Body of pancreas (tissue), 4 donors: ENCODE results near the gene LRP2. TPM values are rescaled to one million over a fixed set of nuclear protein-coding genes. Genes with fewer than 3 reads are reported as not detected.

ENCODE experiments used
- ATAC-seq: fragments of 150-250 bp; one replicate; pipeline ENCODE4 v1.9.1; 2016
- DNase-seq, 4 donors: peaks; one replicate each; pipeline ENCODE4 v3.0.0-alpha.2; 2019
- H3K27ac ChIP-seq, 4 donors: fragments of 200-600 bp; sonication (generic); 1 replicate in 3 of 4; 2 replicates in 1 of 4; pipeline versions ENCODE4 v1.5.1 to v1.6.1; 2016 to 2019; ENCODE audit warnings: mild to moderate bottlenecking in 1 of 4, mixed read lengths in 1 of 4, moderate library complexity in 1 of 4
- H3K27me3 ChIP-seq, 2 donors: fragments of 200-600 bp; sonication (generic); one replicate each; pipeline ENCODE4 v1.6.0; 2016; ENCODE audit warnings: mild to moderate bottlenecking in 1 of 2
- H3K36me3 ChIP-seq, 2 donors: fragments of 200-600 bp; sonication (generic); replicated peaks in 1 of 2; 2 replicates each; pipeline ENCODE4 v1.5.1; 2016; ENCODE audit warnings: low read depth in 2 of 2; ENCODE audit not compliant: insufficient read depth in 1 of 2
- H3K4me1 ChIP-seq: fragments of 200-600 bp; sonication (generic); one replicate; pipeline ENCODE4 v1.6.0; 2016
- H3K4me3 ChIP-seq, 2 donors: fragments of 200-600 bp; sonication (generic); 1 replicate in 1 of 2; 2 replicates in 1 of 2; pipeline ENCODE4 v1.5.1; 2016 to 2019
- H3K9me3 ChIP-seq, 3 donors: fragments of 200-600 bp; sonication (generic); 1 replicate in 2 of 3; 2 replicates in 1 of 3; pipeline ENCODE4 v1.5.1; 2016
- CTCF ChIP-seq, 7 experiments: fragments of 450-650 bp in 4 of 7; fragments of 200-600 bp in 3 of 7; sonication (generic) in 3 of 7; IDR thresholded peaks; one replicate each; pipeline ENCODE4 v1.5.1; 2016 to 2019; ENCODE audit warnings: antibody characterized with exemption in 7 of 7
- POLR2A ChIP-seq, 3 donors: fragments of 450-650 bp; IDR thresholded peaks; one replicate each; pipeline ENCODE4 v1.6.1; 2016; ENCODE audit warnings: antibody characterized with exemption in 3 of 3, mild to moderate bottlenecking in 2 of 3
- WGBS, 2 donors: methylation state at CpG; one replicate each; pipeline ENCODE4 v1.1.5; 2017; 5-methylcytosine and 5-hydroxymethylcytosine counted together
- intact Hi-C: fragments of 100-400 bp; cut with DNase I; formaldehyde crosslinking; loops from one replicate; pipeline ENCODE4 v1.15.1; 2023
- total RNA-seq, 2 donors: library from RNA; depleted of rRNA; stranded (reverse); fragments of >200 nt; gene quantifications; one replicate each; pipeline ENCODE4 v1.1.0, GENCODE V29; 2016

Gene LRP2
- total RNA-seq, 2 donors from 2014 or later, result under 0.01 TPM; not detected in 1

- H3K36me3 ChIP-seq, result no peaks in the 10 kb centered on the region
- 83 to 89% methylated on average over 1 of the region's 1 CpG for WGBS, 2 donors
- no peaks in the 10 kb centered on the region for H3K4me1 ChIP-seq
- no peaks in the 10 kb centered on the region for H3K9me3 ChIP-seq
- intact Hi-C loops, result no loop called here
- no peak overlapping the region for H3K4me3 ChIP-seq
- TF ChIP-seq CTCF (IDR thresholded peaks at IDR 0.05) (no peak), POLR2A (IDR thresholded peaks at IDR 0.05) (no peak)
- H3K27ac ChIP-seq, result no peak overlapping the region
- DNase-seq, result no peak
- no peak for ATAC-seq
- no peaks in the 10 kb centered on the region for H3K27me3 ChIP-seq
Measured at GRCh38 chr2:169178804-169179390, 183.4 kb downstream of the LRP2 start.

GRCh38 chr2:169178364-169178763, 184.0 kb downstream of the LRP2 start:
- DNase-seq, result no peak
- Histone ChIP-seq H3K36me3 (no peaks in the 10 kb centered on the region), H3K9me3 (no peaks in the 10 kb centered on the region), H3K4me3 (no peak overlapping the region), H3K4me1 (no peaks in the 10 kb centered on the region), H3K27me3 (no peaks in the 10 kb centered on the region), H3K27ac (no peak overlapping the region)
- 47 to 76% methylated on average over 5 of the region's 5 CpGs for WGBS, 2 donors
- no peak for ATAC-seq
- intact Hi-C loops, result no loop called here
- TF ChIP-seq CTCF (IDR thresholded peaks at IDR 0.05), result no peak
- no peak for TF ChIP-seq POLR2A (IDR thresholded peaks at IDR 0.05)

- Histone ChIP-seq H3K4me1 (no peaks in the 10 kb centered on the region), H3K36me3 (no peaks in the 10 kb centered on the region), H3K9me3 (no peaks in the 10 kb centered on the region), H3K27me3 (no peaks in the 10 kb centered on the region), H3K4me3 (no peak overlapping the region), H3K27ac (no peak overlapping the region)
- intact Hi-C loops, result no loop called here
- WGBS, 2 donors, result 80 to 86% methylated on average over 10 of the region's 10 CpGs
- no peak for DNase-seq
- no peak for ATAC-seq
- TF ChIP-seq CTCF (IDR thresholded peaks at IDR 0.05), result no peak
- TF ChIP-seq POLR2A (IDR thresholded peaks at IDR 0.05), result no peak
Measured at GRCh38 chr2:169175112-169175511, 187.2 kb downstream of the LRP2 start.

- DNase-seq (no peak), ATAC-seq (no peak)
- Histone ChIP-seq H3K9me3 (no peaks in the 10 kb centered on the region), H3K4me3 (no peak overlapping the region), H3K4me1 (no peaks in the 10 kb centered on the region), H3K36me3 (no peaks in the 10 kb centered on the region), H3K27ac (no peak overlapping the region), H3K27me3 (no peaks in the 10 kb centered on the region)
- intact Hi-C loops, result no loop called here
- TF ChIP-seq POLR2A (IDR thresholded peaks at IDR 0.05) (no peak), CTCF (IDR thresholded peaks at IDR 0.05) (no peak)
- 50 to 67% methylated on average over 6 to 9 of the region's 9 CpGs for WGBS, 2 donors
Measured at GRCh38 chr2:169173876-169174275, 188.5 kb downstream of the LRP2 start.

GRCh38 chr2:169172914-169173313, 189.4 kb downstream of the LRP2 start:
- Histone ChIP-seq H3K36me3 (no peaks in the 10 kb centered on the region), H3K27me3 (no peaks in the 10 kb centered on the region), H3K9me3 (no peaks in the 10 kb centered on the region), H3K27ac (no peak overlapping the region), H3K4me1 (no peaks in the 10 kb centered on the region), H3K4me3 (no peak overlapping the region)
- ATAC-seq (no peak), DNase-seq (no peak)
- WGBS, 2 donors, result 67 to 68% methylated on average over 2 of the region's 2 CpGs
- intact Hi-C loops, result no loop called here
- TF ChIP-seq CTCF (IDR thresholded peaks at IDR 0.05) (no peak), POLR2A (IDR thresholded peaks at IDR 0.05) (no peak)
